ENCODE results near the gene COA8.

Gene COA8

GRCh38 chr14:103549361-103550311 is 13.1 kb upstream of the COA8 start:
- no peak for DNase-seq

- no peak for DNase-seq
Observed at GRCh38 chr14:103550451-103551337, 12.1 kb upstream of the COA8 start.

GRCh38 chr14:103551338-103551762 is 11.4 kb upstream of the COA8 start:
- DNase-seq = no peak

- DNase-seq = no peak
Observed at GRCh38 chr14:103552011-103552845, 10.5 kb upstream of the COA8 start.

- DNase-seq = no peak
Observed at GRCh38 chr14:103552846-103553210, 9.9 kb upstream of the COA8 start.

- DNase-seq = no peak
Observed at GRCh38 chr14:103555559-103556337, 7.0 kb upstream of the COA8 start.

GRCh38 chr14:103556946-103557758 is 5.6 kb upstream of the COA8 start:
- DNase-seq = no peak

- no peak for DNase-seq
Observed at GRCh38 chr14:103558071-103558882, 4.5 kb upstream of the COA8 start.

GRCh38 chr14:103559766-103560165 is 3.0 kb upstream of the COA8 start:
- DNase-seq = no peak

- DNase-seq = no peak
Observed at GRCh38 chr14:103560691-103561090, 2.1 kb upstream of the COA8 start.

- peak; percentile 42 for DNase-seq
Observed at GRCh38 chr14:103561381-103562178, 1.2 kb upstream of the COA8 start.

- no peak for DNase-seq
Observed at GRCh38 chr14:103562179-103562428, 656 bp upstream of the COA8 start.

GRCh38 chr14:103563226-103563620 is 463 bp downstream of the COA8 start:
- DNase-seq = no peak

GRCh38 chr14:103563844-103564505 is 1.2 kb downstream of the COA8 start:
- DNase-seq = no peak

- DNase-seq = no peak
Observed at GRCh38 chr14:103568952-103569351, 6.2 kb downstream of the COA8 start.

GRCh38 chr14:103569408-103569807 is 6.6 kb downstream of the COA8 start:
- no peak for DNase-seq

- DNase-seq = no peak
Observed at GRCh38 chr14:103574104-103574503, 11.3 kb downstream of the COA8 start.

GRCh38 chr14:103574707-103575285 is 12.0 kb downstream of the COA8 start:
- no peak for DNase-seq
